ENCODE data around the gene GFY.

The GFY gene

GRCh38 chr19:49409441-49410029 is 15.7 kb upstream of the GFY start:
- TF ChIP-seq, protein P1, sequence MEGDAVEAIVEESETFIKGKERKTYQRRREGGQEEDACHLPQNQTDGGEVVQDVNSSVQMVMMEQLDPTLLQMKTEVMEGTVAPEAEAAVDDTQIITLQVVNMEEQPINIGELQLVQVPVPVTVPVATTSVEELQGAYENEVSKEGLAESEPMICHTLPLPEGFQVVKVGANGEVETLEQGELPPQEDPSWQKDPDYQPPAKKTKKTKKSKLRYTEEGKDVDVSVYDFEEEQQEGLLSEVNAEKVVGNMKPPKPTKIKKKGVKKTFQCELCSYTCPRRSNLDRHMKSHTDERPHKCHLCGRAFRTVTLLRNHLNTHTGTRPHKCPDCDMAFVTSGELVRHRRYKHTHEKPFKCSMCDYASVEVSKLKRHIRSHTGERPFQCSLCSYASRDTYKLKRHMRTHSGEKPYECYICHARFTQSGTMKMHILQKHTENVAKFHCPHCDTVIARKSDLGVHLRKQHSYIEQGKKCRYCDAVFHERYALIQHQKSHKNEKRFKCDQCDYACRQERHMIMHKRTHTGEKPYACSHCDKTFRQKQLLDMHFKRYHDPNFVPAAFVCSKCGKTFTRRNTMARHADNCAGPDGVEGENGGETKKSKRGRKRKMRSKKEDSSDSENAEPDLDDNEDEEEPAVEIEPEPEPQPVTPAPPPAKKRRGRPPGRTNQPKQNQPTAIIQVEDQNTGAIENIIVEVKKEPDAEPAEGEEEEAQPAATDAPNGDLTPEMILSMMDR (conservative IDR thresholded peaks at IDR 0.05) = no peak
- no peak overlapping the region for H3K27ac ChIP-seq

GRCh38 chr19:49411681-49412326 is 13.4 kb upstream of the GFY start:
- TF ChIP-seq, protein P1 (conservative IDR thresholded peaks at IDR 0.05) = no peak
- no peak overlapping the region for H3K27ac ChIP-seq

DNA sequence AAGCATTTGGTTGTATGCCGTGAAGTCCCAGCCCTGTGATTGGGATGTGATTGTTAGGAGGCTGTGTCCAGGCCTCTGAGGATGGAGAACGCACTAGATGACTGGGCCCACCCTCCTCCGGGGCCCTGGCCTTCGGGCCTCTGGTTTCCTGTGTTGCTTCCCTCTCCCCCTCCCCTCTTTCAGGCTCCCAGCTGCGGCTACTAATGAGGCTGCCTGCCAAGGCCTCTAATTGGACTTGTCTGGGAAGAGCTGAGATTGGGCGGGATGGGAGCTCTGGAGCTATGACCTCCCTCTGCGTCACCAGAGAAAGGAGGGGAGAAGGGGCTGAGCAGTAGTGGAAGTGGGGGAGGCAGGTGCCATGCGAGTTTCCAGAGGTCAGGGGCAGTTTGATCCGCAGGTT is 11.8 kb upstream of the GFY start:
- no peak overlapping the region for H3K27ac ChIP-seq
- TF ChIP-seq, protein P1 (conservative IDR thresholded peaks at IDR 0.05) = no peak

- TF ChIP-seq, protein P1 (conservative IDR thresholded peaks at IDR 0.05) = no peak
- no peak overlapping the region for H3K27ac ChIP-seq
Observed at GRCh38 chr19:49414256-49414655, 10.9 kb upstream of the GFY start.

DNA sequence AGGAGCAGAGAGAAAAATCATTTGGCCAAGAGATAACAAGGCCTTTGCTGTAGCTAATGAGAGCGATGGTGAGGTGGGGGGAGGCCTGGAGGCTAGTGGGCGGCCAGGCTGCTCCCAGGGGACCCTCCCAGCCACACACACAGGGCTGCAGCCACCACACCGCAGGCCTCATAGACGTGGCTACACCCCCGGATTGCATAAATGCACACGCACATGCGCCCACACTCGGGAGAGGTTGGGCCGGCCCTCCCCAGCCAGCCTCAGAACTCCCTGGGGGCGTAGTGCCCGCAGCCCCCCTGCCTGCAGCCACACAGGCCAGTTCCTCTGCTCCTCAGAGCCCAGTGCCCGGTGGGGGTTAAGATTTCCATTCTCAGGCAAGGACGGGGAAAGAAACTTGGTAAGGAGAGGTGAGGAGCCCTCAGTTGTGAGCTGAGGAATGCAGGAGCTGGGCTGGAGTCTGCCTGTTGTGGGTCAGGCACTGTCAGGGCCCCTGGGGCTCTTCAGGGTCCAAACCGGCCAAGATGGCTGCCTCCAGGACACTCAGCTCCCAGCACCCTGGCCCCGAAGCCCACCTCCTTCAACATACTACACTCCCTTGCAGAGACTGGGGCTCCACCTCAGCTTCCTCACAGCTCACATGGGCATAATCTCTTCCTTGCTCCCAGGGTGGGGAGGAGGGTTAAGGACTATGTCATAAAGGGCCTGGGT is 9.9 kb upstream of the GFY start:
- no peak overlapping the region for H3K27ac ChIP-seq
- TF ChIP-seq, protein P1 (conservative IDR thresholded peaks at IDR 0.05) = no peak

DNA sequence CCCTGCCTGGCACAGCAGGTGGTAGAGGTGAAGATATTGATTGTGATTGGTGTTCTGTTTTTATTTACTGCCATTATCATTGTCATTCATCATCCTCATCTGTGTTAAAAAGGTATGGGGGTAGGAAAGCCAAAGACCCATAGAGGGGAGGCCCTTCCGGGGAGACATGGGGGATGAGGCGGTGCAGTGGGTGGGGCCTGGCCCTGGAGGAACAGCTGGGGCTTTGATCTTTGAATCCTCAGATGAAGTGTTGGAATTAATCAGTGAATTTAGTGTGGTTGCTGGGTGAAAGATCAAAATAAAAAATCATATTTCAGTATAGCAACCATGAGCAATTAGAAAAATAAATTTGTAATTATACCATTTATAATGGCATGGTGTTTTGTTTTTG is 9.4 kb upstream of the GFY start:
- TF ChIP-seq, protein P1 (conservative IDR thresholded peaks at IDR 0.05) = no peak

DNA sequence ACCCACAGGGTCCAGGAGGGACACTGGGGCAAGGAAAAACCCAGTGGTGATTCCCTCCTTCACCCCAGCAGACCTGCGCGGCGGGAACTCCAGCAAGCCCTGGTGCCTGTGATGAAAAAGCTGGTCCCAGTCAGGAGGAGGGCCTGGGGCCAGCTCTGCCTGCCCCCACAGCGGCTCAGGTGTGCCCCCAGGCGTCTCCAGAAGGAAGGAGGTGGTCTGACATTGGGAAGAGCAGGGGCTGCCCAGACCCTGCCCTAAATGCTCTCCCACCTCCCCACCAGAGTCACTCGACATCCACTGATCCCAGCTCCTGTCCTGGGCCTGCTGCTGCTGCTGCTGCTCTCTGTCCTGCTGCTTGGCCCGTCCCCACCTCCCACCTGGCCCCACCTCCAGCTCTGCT is 8.1 kb upstream of the GFY start:
- TF ChIP-seq, protein P1 (conservative IDR thresholded peaks at IDR 0.05) = no peak
- H3K27ac ChIP-seq = no peak overlapping the region

More for the DNA sequence above, 9.4 kb upstream of the GFY start:
- H3K27ac ChIP-seq = no peak overlapping the region

Data from VCaP (cell line).